Trophoblast cell (in vitro differentiated cells and primary cell): ENCODE data around the gene NPB. TPM values are rescaled to one million over a fixed set of nuclear protein-coding genes. Genes with fewer than 3 reads are reported as not detected.

ENCODE experiments used
- DNase-seq, 2 donors: peaks; one replicate each; pipeline ENCODE4 v3.0.0-alpha.2; 2016
- H2AFZ ChIP-seq: 2 replicates; pipeline ENCODE4 v1.6.1; 2013; ENCODE audit warnings: low read length, moderate library complexity, mild to moderate bottlenecking; ENCODE audit not compliant: insufficient read depth, poor library complexity
- H2AK5ac ChIP-seq: 2 replicates; pipeline ENCODE4 v1.6.1; 2013; ENCODE audit warnings: mild to moderate bottlenecking, low read length
- H2BK120ac ChIP-seq: 2 replicates; pipeline ENCODE4 v1.6.1; 2013; ENCODE audit warnings: low read length, mild to moderate bottlenecking, moderate library complexity; ENCODE audit not compliant: insufficient read depth, poor library complexity
- H2BK12ac ChIP-seq: 2 replicates; pipeline ENCODE4 v1.6.1; 2013; ENCODE audit warnings: mild to moderate bottlenecking, low read length, moderate library complexity
- H2BK5ac ChIP-seq: 2 replicates; pipeline ENCODE4 v1.6.1; 2013; ENCODE audit warnings: low read length, low read depth, moderate library complexity, mild to moderate bottlenecking; ENCODE audit not compliant: poor library complexity
- H3K14ac ChIP-seq: 2 replicates; pipeline ENCODE4 v1.6.1; 2013; ENCODE audit warnings: mild to moderate bottlenecking, low read length
- H3K18ac ChIP-seq: 2 replicates; pipeline ENCODE4 v1.6.1; 2013; ENCODE audit warnings: mild to moderate bottlenecking, low read length
- H3K23ac ChIP-seq: 2 replicates; pipeline ENCODE4 v1.6.1; 2013; ENCODE audit warnings: low read length
- H3K27ac ChIP-seq: 2 replicates; pipeline ENCODE4 v1.5.1; 2013; ENCODE audit warnings: low read depth, mild to moderate bottlenecking, inconsistent platforms, low read length, moderate library complexity
- H3K27me3 ChIP-seq: 2 replicates; pipeline ENCODE4 v1.6.1; 2013; ENCODE audit warnings: inconsistent platforms, mild to moderate bottlenecking, low read length, moderate library complexity; ENCODE audit not compliant: insufficient read depth
- H3K36me3 ChIP-seq, 2 experiments: 1 replicate in 1 of 2; 2 replicates in 1 of 2; pipeline ENCODE4 v1.6.1; 2013; ENCODE audit warnings: low read length in 2 of 2, mild to moderate bottlenecking in 2 of 2, moderate library complexity in 1 of 2; ENCODE audit not compliant: insufficient read depth in 2 of 2, control insufficient read depth in 1 of 2
- H3K4ac ChIP-seq: 2 replicates; pipeline ENCODE4 v1.6.1; 2013; ENCODE audit warnings: low read depth, mild to moderate bottlenecking, low read length, moderate library complexity
- H3K4me1 ChIP-seq, 2 experiments: 1 replicate in 1 of 2; 2 replicates in 1 of 2; pipeline ENCODE4 v1.6.1; 2013; ENCODE audit warnings: low read length in 2 of 2, mild to moderate bottlenecking in 2 of 2, moderate library complexity in 1 of 2; ENCODE audit not compliant: insufficient read depth in 2 of 2, control insufficient read depth in 1 of 2
- H3K4me2 ChIP-seq: 2 replicates; pipeline ENCODE4 v1.6.1; 2013; ENCODE audit warnings: inconsistent platforms, mild to moderate bottlenecking, low read length, moderate library complexity
- H3K4me3 ChIP-seq: 2 replicates; pipeline ENCODE4 v1.5.1; 2013; ENCODE audit warnings: mild to moderate bottlenecking, low read depth, low read length, inconsistent platforms
- H3K79me1 ChIP-seq: one replicate; pipeline ENCODE4 v1.6.1; 2013; ENCODE audit warnings: low read length
- H3K79me2 ChIP-seq: 2 replicates; pipeline ENCODE4 v1.6.1; 2013; ENCODE audit warnings: low read length, mild to moderate bottlenecking; ENCODE audit not compliant: control insufficient read depth, insufficient read depth, poor library complexity
- H3K9ac ChIP-seq: 2 replicates; pipeline ENCODE4 v1.6.1; 2013; ENCODE audit warnings: mild to moderate bottlenecking, low read length
- H3K9me3 ChIP-seq: 2 replicates; pipeline ENCODE4 v1.6.1; 2013; ENCODE audit warnings: low read depth, mild to moderate bottlenecking, control low read depth, inconsistent platforms, low read length; ENCODE audit not compliant: insufficient read depth
- H4K12ac ChIP-seq: 2 replicates; pipeline ENCODE4 v1.6.1; 2013; ENCODE audit warnings: low read depth, mild to moderate bottlenecking, low read length, moderate library complexity
- H4K8ac ChIP-seq: 2 replicates; pipeline ENCODE4 v1.6.1; 2013; ENCODE audit warnings: low read depth, mild to moderate bottlenecking, low read length, moderate library complexity
- H4K91ac ChIP-seq: one replicate; pipeline ENCODE4 v1.6.1; 2013; ENCODE audit warnings: low read depth, mild to moderate bottlenecking, low read length, moderate library complexity
- WGBS: extraction: QIAGEN DNeasy Blood & Tissue Kit; methylation state at CpG from one replicate; pipeline ENCODE4 v1.1.7; 2013; ENCODE audit warnings: missing lambda C conversion rate; ENCODE audit not compliant: insufficient read length, insufficient coverage; ENCODE audit errors: extremely low coverage; 5-methylcytosine and 5-hydroxymethylcytosine counted together
- polyA plus RNA-seq: library from polyadenylated mRNA; stranded (reverse); fragments of 200-250 nt; gene quantifications from 2 replicates; pipeline ENCODE4 v1.2.3, GENCODE V29; 2013

NPB gene
- polyA plus RNA-seq, result 27.1 and 28.5 TPM in 2 replicates

DNA sequence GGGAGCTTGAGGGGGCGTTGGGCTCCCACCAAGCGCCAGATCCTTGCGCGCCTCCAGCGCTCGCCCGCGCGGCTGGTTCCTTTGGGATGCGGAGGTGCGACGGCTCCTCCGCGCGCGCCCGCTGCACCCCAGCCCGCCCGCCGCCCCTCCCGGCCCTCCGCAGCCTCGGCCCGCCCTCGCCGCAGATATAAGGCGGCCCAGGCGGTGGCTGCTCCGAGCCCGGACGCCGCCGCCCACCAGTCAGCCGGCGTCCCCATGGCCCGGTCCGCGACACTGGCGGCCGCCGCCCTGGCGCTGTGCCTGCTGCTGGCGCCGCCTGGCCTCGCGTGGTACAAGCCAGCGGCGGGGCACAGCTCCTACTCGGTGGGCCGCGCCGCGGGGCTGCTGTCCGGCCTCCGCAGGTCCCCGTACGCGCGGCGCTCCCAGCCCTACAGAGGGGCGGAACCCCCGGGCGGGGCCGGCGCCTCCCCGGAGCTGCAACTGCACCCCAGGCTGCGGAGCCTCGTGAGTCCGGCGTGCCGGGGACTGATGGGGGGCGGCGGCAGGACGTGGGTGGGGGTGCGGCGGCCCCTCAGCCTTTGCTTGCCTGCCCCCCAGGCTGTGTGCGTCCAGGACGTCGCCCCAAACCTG lies at the start of gene NPB:
NPB (plus strand) TSS at position 216 of the 630 bp plus-strand sequence; CDS start at position 256, 40 bp downstream.
- Histone ChIP-seq H2AFZ (peak within 1 kb of the TSS; percentile 24), H2BK5ac (no peak within 1 kb of the TSS), H3K18ac (no peak within 1 kb of the TSS), H2BK12ac (no peak within 1 kb of the TSS), H3K4me1 (peaks cover 8 to 29% of the 10 kb centered on the region in 2 experiments), H3K36me3 (peaks cover 54 to 69% of the 10 kb centered on the region in 2 experiments), H3K9ac (no peak within 1 kb of the TSS), H3K4me3 (peak within 1 kb of the TSS; percentile 29), H3K23ac (no peak within 1 kb of the TSS), H3K27ac (no peak within 1 kb of the TSS), H3K9me3 (peaks cover 3% of the 10 kb centered on the region), H3K79me1 (peaks cover 11% of the 10 kb centered on the region), H3K79me2 (no peaks in the 10 kb centered on the region), H3K27me3 (peaks cover 5% of the 10 kb centered on the region), H4K91ac (peak within 1 kb of the TSS; percentile 60), H2AK5ac (no peak within 1 kb of the TSS), H2BK120ac (no peak within 1 kb of the TSS), H3K4me2 (peak within 1 kb of the TSS; percentile 70), H3K4ac (no peak within 1 kb of the TSS), H3K14ac (peak within 1 kb of the TSS; percentile 23), H4K8ac (peak within 1 kb of the TSS; percentile 17), H4K12ac (peak within 1 kb of the TSS; percentile 30)
- peak in 1 of 2 donors; percentile 31 for DNase-seq
- WGBS, result no CpG with 5 or more reads among the region's 79 CpGs

DNA sequence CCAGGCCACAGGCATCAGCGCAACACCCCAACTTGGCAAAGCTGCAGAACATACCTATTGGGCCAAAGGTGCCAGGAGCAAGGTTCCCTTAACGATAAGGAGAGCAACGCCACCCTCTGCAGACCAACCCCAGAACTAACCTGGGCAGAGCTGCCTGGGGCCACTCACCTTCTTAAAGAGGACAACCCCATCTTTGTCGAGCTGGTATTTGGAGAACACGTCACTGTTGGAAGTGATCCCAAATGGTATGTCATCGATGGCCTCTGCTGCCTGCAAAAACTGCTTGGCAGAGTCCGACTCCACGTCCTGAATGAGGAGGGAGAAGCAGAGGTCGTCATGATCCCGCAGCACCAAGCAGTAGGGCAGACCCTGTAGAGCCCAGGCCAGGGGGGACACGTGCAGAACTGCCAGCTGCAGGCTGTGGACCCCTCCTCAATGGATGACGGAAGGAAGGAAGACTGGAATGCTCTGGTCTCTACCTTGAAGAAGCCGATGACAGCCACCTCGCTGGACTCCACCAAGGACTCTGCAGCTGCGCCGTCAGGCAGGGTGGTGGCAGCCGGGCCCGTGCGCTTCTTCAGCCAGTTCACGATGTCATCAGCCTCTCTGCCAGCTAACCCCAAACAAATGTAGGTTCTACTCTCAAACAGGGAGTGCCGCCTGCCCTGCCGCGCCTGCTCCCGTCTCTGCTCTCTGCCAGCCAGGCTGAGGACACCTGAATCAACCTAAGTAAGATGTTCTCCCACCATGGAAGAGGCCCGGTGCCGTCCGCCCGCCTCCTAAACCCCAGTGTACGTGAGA lies 46.9 kb upstream of the NPB start:
- no peaks in the 10 kb centered on the region for H3K27me3 ChIP-seq
- peaks cover 79% of the 10 kb centered on the region in 2 experiments for H3K36me3 ChIP-seq
- no peak overlapping the region for H4K91ac ChIP-seq
- WGBS, result no CpG with 5 or more reads among the region's 29 CpGs
- peaks cover 7% of the 10 kb centered on the region for H3K79me1 ChIP-seq
- H3K4ac ChIP-seq, result peak overlapping the region; percentile 58
- no peak overlapping the region for H4K12ac ChIP-seq
- peaks cover 25% of the 10 kb centered on the region for H3K79me2 ChIP-seq
- H2AK5ac ChIP-seq, result no peak overlapping the region
- no peak overlapping the region for H3K27ac ChIP-seq
- no peak overlapping the region for H3K4me2 ChIP-seq
- no peak overlapping the region for H2AFZ ChIP-seq
- no peak overlapping the region for H2BK12ac ChIP-seq
- peaks cover 11 to 14% of the 10 kb centered on the region in 2 experiments for H3K4me1 ChIP-seq
- H4K8ac ChIP-seq, result no peak overlapping the region
- no peak for DNase-seq
- no peak overlapping the region for H3K9ac ChIP-seq
- H3K23ac ChIP-seq, result no peak overlapping the region
- no peak overlapping the region for H3K4me3 ChIP-seq
- no peak overlapping the region for H2BK120ac ChIP-seq
- H3K14ac ChIP-seq, result no peak overlapping the region
- H2BK5ac ChIP-seq, result no peak overlapping the region
- no peaks in the 10 kb centered on the region for H3K9me3 ChIP-seq
- no peak overlapping the region for H3K18ac ChIP-seq

DNA sequence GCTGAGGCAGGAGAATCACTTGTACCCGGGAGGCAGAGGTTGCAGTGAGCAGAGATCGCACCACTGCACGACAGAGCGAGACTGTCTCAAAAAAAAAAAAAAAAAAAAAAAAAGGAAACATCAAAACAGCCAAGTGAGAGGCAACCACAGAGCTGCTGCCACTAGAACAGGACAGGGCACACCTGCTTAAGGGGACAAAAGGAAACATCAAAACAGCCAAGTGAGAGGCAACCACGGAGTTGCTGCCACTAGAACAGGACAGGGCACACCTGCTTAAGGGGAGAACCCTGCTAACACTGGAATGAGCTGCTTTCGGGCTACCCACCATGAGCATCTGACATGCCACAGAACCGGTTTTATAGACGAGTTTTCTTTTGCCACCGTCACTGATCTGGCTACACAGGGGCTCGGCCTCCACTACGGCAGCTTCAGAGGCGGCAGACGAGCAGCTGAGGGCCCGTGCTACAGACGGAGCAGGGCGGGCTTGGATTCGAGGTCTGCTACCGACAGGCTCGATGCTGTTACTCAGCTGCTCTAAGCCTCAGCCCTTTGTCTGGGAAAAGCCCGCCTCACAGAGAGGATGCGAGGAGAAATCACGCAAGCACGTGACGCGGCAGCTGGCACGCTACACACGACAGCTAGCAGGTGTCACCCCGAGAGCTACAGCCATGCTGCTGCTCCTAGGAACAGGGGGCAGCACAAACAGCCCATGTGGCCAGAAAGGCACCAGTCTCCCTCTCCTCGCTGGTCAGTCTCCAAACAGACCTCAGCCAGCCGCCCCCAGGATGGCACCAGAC lies 43.7 kb upstream of the NPB start:
- no peak overlapping the region for H2BK120ac ChIP-seq
- H3K18ac ChIP-seq, result no peak overlapping the region
- H3K79me2 ChIP-seq, result peaks cover 32% of the 10 kb centered on the region
- peaks cover 11 to 14% of the 10 kb centered on the region in 2 experiments for H3K4me1 ChIP-seq
- no peak overlapping the region for H2BK5ac ChIP-seq
- no peak overlapping the region for H2AFZ ChIP-seq
- no peak overlapping the region for H2BK12ac ChIP-seq
- H3K9me3 ChIP-seq, result no peaks in the 10 kb centered on the region
- no peak overlapping the region for H3K27ac ChIP-seq
- H3K14ac ChIP-seq, result no peak overlapping the region
- no peak overlapping the region for H4K91ac ChIP-seq
- no peak overlapping the region for H3K4me3 ChIP-seq
- H3K79me1 ChIP-seq, result peaks cover 15% of the 10 kb centered on the region
- no peaks in the 10 kb centered on the region for H3K27me3 ChIP-seq
- H3K23ac ChIP-seq, result no peak overlapping the region
- H4K12ac ChIP-seq, result peak overlapping the region; percentile 6
- peak; percentile 71 to 80 for DNase-seq
- H3K9ac ChIP-seq, result no peak overlapping the region
- H3K36me3 ChIP-seq, result peaks cover 58% of the 10 kb centered on the region in 2 experiments
- WGBS, result no CpG with 5 or more reads among the region's 30 CpGs
- peak overlapping the region; percentile 33 for H3K4ac ChIP-seq
- no peak overlapping the region for H4K8ac ChIP-seq
- H2AK5ac ChIP-seq, result no peak overlapping the region
- H3K4me2 ChIP-seq, result peak overlapping the region; percentile 93
